H1 (cell line): Measurements from ENCODE around the gene ZDHHC20. TPM values are rescaled to one million over a fixed set of nuclear protein-coding genes. Genes with fewer than 3 reads are reported as not detected.

Experiments
- CTCF ChIA-PET: fragments of 300-600 bp; sonication (Branson Sonifier 250); formaldehyde crosslinking; loops from one replicate; lab custom pipeline; 2021; ENCODE audit not compliant: partially characterized antibody; lab: Charles Lee
- POLR2A ChIA-PET: fragments of 300-600 bp; sonication (Branson Sonifier 250); formaldehyde crosslinking; loops from one replicate; lab custom pipeline; 2021; ENCODE audit warnings: inconsistent platforms; ENCODE audit not compliant: partially characterized antibody; lab: Charles Lee
- DNase-seq, 2 experiments: peaks; one replicate each; pipeline versions ENCODE4 v3.0.0 to v3.0.0-alpha.2; 2010 to 2022; ENCODE audit warnings: low spot score in 2 of 2, low read depth in 1 of 2, mixed read lengths in 1 of 2
- FAIRE-seq: peaks from 2 replicates; lab custom pipeline; 2011; peaks lifted over from hg19 to GRCh38; lab: Jason Lieb, UNC
- H2AFZ ChIP-seq: 2 replicates; pipeline ENCODE4 v1.8.1; 2012; ENCODE audit warnings: low read length, inconsistent platforms
- H2AK5ac ChIP-seq: 2 replicates; pipeline ENCODE4 v1.6.1; 2013; ENCODE audit warnings: low read depth, low read length
- H2BK120ac ChIP-seq: replicated peaks from 2 replicates; pipeline ENCODE3; 2013; ENCODE audit warnings: low read depth, low read length, inconsistent platforms
- H2BK12ac ChIP-seq: 2 replicates; pipeline ENCODE4 v1.6.1; 2013; ENCODE audit warnings: low read depth, low read length
- H2BK15ac ChIP-seq: 2 replicates; pipeline ENCODE4 v1.6.1; 2013; ENCODE audit warnings: low read length
- H2BK20ac ChIP-seq: 2 replicates; pipeline ENCODE4 v1.6.1; 2013; ENCODE audit warnings: low read length
- H2BK5ac ChIP-seq: 2 replicates; pipeline ENCODE4 v1.6.1; 2013; ENCODE audit warnings: low read depth, low read length
- H3K14ac ChIP-seq: 2 replicates; pipeline ENCODE4 v1.6.1; 2013; ENCODE audit warnings: inconsistent platforms; ENCODE audit not compliant: insufficient read length
- H3K18ac ChIP-seq: 2 replicates; pipeline ENCODE4 v1.6.1; 2013; ENCODE audit warnings: low read length; ENCODE audit errors: extremely low read depth
- H3K23ac ChIP-seq: 2 replicates; pipeline ENCODE4 v1.6.1; 2013; ENCODE audit warnings: inconsistent platforms; ENCODE audit not compliant: insufficient read length
- H3K23me2 ChIP-seq: 2 replicates; pipeline ENCODE4 v1.6.1; 2013; ENCODE audit warnings: low read depth, low read length
- H3K27ac ChIP-seq: 2 replicates; pipeline ENCODE4 v1.6.1; 2011; ENCODE audit warnings: low read depth, low read length, inconsistent platforms
- H3K27me3 ChIP-seq, 4 experiments: replicated peaks in 1 of 4; 1 replicate in 1 of 4; 2 replicates in 3 of 4; pipeline versions ENCODE4 v1.6.1 to v1.8.1; 2011 to 2013; ENCODE audit warnings: low read length in 3 of 4, mild to moderate bottlenecking in 3 of 4, inconsistent platforms in 2 of 4, mixed read lengths in 2 of 4, moderate library complexity in 1 of 4; ENCODE audit not compliant: control insufficient read depth in 3 of 4, insufficient read depth in 3 of 4; ENCODE audit errors: extremely low read depth in 1 of 4
- H3K36me3 ChIP-seq, 4 experiments: 2 replicates each; pipeline versions ENCODE4 v1.6.1 to v1.8.1; 2011 to 2013; ENCODE audit warnings: mild to moderate bottlenecking in 4 of 4, low read length in 3 of 4, moderate library complexity in 2 of 4, control low read depth in 1 of 4, inconsistent platforms in 1 of 4; ENCODE audit not compliant: insufficient read depth in 4 of 4, control insufficient read depth in 2 of 4
- H3K4ac ChIP-seq: replicated peaks from 2 replicates; pipeline ENCODE3; 2013; ENCODE audit warnings: low read length, low read depth, mixed read lengths, inconsistent platforms; ENCODE audit not compliant: insufficient read length
- H3K4me1 ChIP-seq, 4 experiments: replicated peaks in 1 of 4; 1 replicate in 1 of 4; 2 replicates in 3 of 4; pipeline versions ENCODE4 v1.6.1 to v1.8.1; 2011 to 2013; ENCODE audit warnings: low read length in 3 of 4, inconsistent platforms in 2 of 4, mixed read lengths in 1 of 4; ENCODE audit not compliant: insufficient read depth in 4 of 4, control insufficient read depth in 3 of 4
- H3K4me2 ChIP-seq, 2 experiments: 2 replicates each; pipeline versions ENCODE4 v1.6.1 to v1.8.1; 2011 to 2013; ENCODE audit warnings: low read depth in 2 of 2, low read length in 2 of 2, control low read depth in 1 of 2, inconsistent platforms in 1 of 2, mild to moderate bottlenecking in 1 of 2; ENCODE audit not compliant: insufficient read depth in 1 of 2
- H3K4me3 ChIP-seq, 4 experiments: fragments of 200-600, 300-600 bp in 1 of 4; sonication (generic), shearing (Covaris generic), sonication (Bioruptor Twin) in 1 of 4; 2 replicates each; pipeline versions ENCODE4 v1.5.1 to v1.8.1; 2011 to 2016; ENCODE audit warnings: low read length in 4 of 4, low read depth in 3 of 4, control low read depth in 2 of 4, inconsistent platforms in 2 of 4, mild to moderate bottlenecking in 2 of 4, mixed read lengths in 1 of 4, moderate library complexity in 1 of 4; ENCODE audit not compliant: insufficient read depth in 2 of 4; ENCODE audit errors: extremely low read depth in 1 of 4
- H3K56ac ChIP-seq: replicated peaks from 2 replicates; pipeline ENCODE3; 2013; ENCODE audit warnings: low read depth, mild to moderate bottlenecking, mixed read lengths, low read length, inconsistent platforms; ENCODE audit not compliant: insufficient read length
- H3K79me1 ChIP-seq: 2 replicates; pipeline ENCODE4 v1.6.1; 2013; ENCODE audit warnings: low read depth, low read length, control low read depth
- H3K79me2 ChIP-seq, 2 experiments: 2 replicates each; pipeline versions ENCODE4 v1.6.1 to v1.8.1; 2012 to 2013; ENCODE audit warnings: low read length in 2 of 2, mild to moderate bottlenecking in 2 of 2, inconsistent platforms in 1 of 2; ENCODE audit not compliant: insufficient read depth in 2 of 2, control insufficient read depth in 1 of 2
- H3K9ac ChIP-seq, 4 experiments: replicated peaks in 1 of 4; 1 replicate in 1 of 4; 2 replicates in 3 of 4; pipeline versions ENCODE4 v1.6.1 to v1.8.1; 2011 to 2013; ENCODE audit warnings: low read depth in 3 of 4, low read length in 3 of 4, control low read depth in 2 of 4, mild to moderate bottlenecking in 2 of 4, moderate library complexity in 2 of 4, inconsistent platforms in 1 of 4; ENCODE audit errors: extremely low read depth in 1 of 4
- H3K9me3 ChIP-seq, 2 experiments: 2 replicates each; pipeline versions ENCODE4 v1.6.1 to v1.8.1; 2012 to 2013; ENCODE audit warnings: mild to moderate bottlenecking in 2 of 2, moderate library complexity in 2 of 2, control low read depth in 1 of 2, inconsistent platforms in 1 of 2, low read depth in 1 of 2, low read length in 1 of 2, mixed read lengths in 1 of 2; ENCODE audit not compliant: insufficient read depth in 2 of 2
- H4K20me1 ChIP-seq, 2 experiments: replicated peaks in 1 of 2; 2 replicates each; pipeline versions ENCODE3 to v1.8.1; 2011 to 2013; ENCODE audit warnings: inconsistent platforms in 2 of 2, low read length in 2 of 2, mild to moderate bottlenecking in 1 of 2; ENCODE audit not compliant: insufficient read depth in 2 of 2, control insufficient read depth in 1 of 2
- H4K5ac ChIP-seq: 2 replicates; pipeline ENCODE4 v1.6.1; 2013; ENCODE audit warnings: low read length, low read depth, mixed read lengths, inconsistent platforms; ENCODE audit not compliant: insufficient read length
- H4K8ac ChIP-seq: 2 replicates; pipeline ENCODE4 v1.8.0; 2013; ENCODE audit warnings: mild to moderate bottlenecking, moderate library complexity, low read length, inconsistent platforms; ENCODE audit not compliant: insufficient read depth; ENCODE audit errors: extremely low read depth
- H4K91ac ChIP-seq: replicated peaks from 2 replicates; pipeline ENCODE3; 2013; ENCODE audit warnings: low read length, mixed read lengths, inconsistent platforms; ENCODE audit not compliant: insufficient read length
- ASH2L ChIP-seq: fragments of 200-600, 300-600 bp; sonication (generic); IDR thresholded peaks from one replicate; pipeline ENCODE4 v1.7.1; 2017; ENCODE audit warnings: low read length
- BRCA1 ChIP-seq: IDR thresholded peaks from 2 replicates; pipeline ENCODE4 v1.6.1; 2012; ENCODE audit warnings: low read depth, low read length, improper control_type of control experiment
- CBX8 ChIP-seq: fragments of 300-800, 300-1000 bp; sonication (generic); IDR thresholded peaks from 2 replicates; pipeline ENCODE4 v1.7.1; 2016; ENCODE audit warnings: low read depth, low read length, borderline replicate concordance
- CEBPB ChIP-seq: IDR thresholded peaks from 2 replicates; pipeline ENCODE4 v1.6.1; 2012; ENCODE audit warnings: low read depth, low read length
- CHD2 ChIP-seq: IDR thresholded peaks from 2 replicates; pipeline ENCODE4 v1.6.1; 2012; ENCODE audit warnings: low read length, improper control_type of control experiment
- E2F6 ChIP-seq: IDR thresholded peaks from 2 replicates; pipeline ENCODE4 v1.6.1; 2012; ENCODE audit warnings: inconsistent platforms
- EP300 ChIP-seq, 2 experiments: IDR thresholded peaks; 1 replicate in 1 of 2; 2 replicates in 1 of 2; pipeline ENCODE4 v1.6.1; 2011 to 2012; ENCODE audit warnings: low read depth in 2 of 2, low read length in 2 of 2, mild to moderate bottlenecking in 2 of 2, borderline replicate concordance in 1 of 2, inconsistent platforms in 1 of 2, moderate library complexity in 1 of 2
- FOSL1 ChIP-seq: IDR thresholded peaks from 2 replicates; pipeline ENCODE4 v1.6.1; 2011; ENCODE audit warnings: mild to moderate bottlenecking, low read depth, low read length, moderate library complexity; ENCODE audit not compliant: insufficient read depth
- GTF2F1 ChIP-seq: IDR thresholded peaks from 2 replicates; pipeline ENCODE4 v1.6.1; 2012; ENCODE audit warnings: low read depth, low read length, improper control_type of control experiment, borderline replicate concordance
- HDAC6 ChIP-seq: IDR thresholded peaks from one replicate; pipeline ENCODE4 v1.7.1; 2012; ENCODE audit warnings: low read depth, mild to moderate bottlenecking, inconsistent platforms, low read length, moderate library complexity
- MAFK ChIP-seq: IDR thresholded peaks from 2 replicates; pipeline ENCODE4 v1.6.1; 2012; ENCODE audit warnings: low read depth, mild to moderate bottlenecking, improper control_type of control experiment, low read length
- RXRA ChIP-seq: IDR thresholded peaks from 2 replicates; pipeline ENCODE4 v1.6.1; 2011; ENCODE audit warnings: low read depth, mild to moderate bottlenecking, low read length, moderate library complexity; ENCODE audit not compliant: insufficient read depth
- SRF ChIP-seq: IDR thresholded peaks from 2 replicates; pipeline ENCODE4 v1.6.1; 2011; ENCODE audit warnings: mild to moderate bottlenecking, low read depth, low read length, moderate library complexity
- TEAD4 ChIP-seq: IDR thresholded peaks from 2 replicates; pipeline ENCODE4 v1.6.1; 2012; ENCODE audit warnings: low read depth, low read length, inconsistent platforms, mixed read lengths
- YY1 ChIP-seq: IDR thresholded peaks from 2 replicates; pipeline ENCODE4 v1.6.1; 2011; ENCODE audit warnings: low read depth, mild to moderate bottlenecking, low read length
- WGBS, 2 experiments: shearing (Covaris generic) in 1 of 2; methylation state at CpG; one replicate each; pipeline versions ENCODE4 v1.1.6 to v1.1.7; 2013 to 2015; ENCODE audit warnings: low lambda C conversion rate in 2 of 2, mixed read lengths in 2 of 2, inconsistent platforms in 1 of 2, low coverage in 1 of 2, missing lambda C conversion rate in 1 of 2; ENCODE audit not compliant: insufficient replicate concordance in 2 of 2, insufficient coverage in 1 of 2, insufficient read length in 1 of 2; ENCODE audit errors: extremely low coverage in 1 of 2, missing lambda C conversion rate in 1 of 2; 5-methylcytosine and 5-hydroxymethylcytosine counted together
- polyA plus RNA-seq, 7 experiments: library from polyadenylated mRNA; depleted of rRNA in 3 of 7; stranded (reverse) in 5 of 7; unstranded in 2 of 7; fragments of >200 nt in 5 of 7; fragments of 200-250 nt in 2 of 7; gene quantifications; 1 replicate in 5 of 7; 2 replicates in 1 of 7; 4 replicates in 1 of 7; pipeline versions ENCODE4 v1.2.1 to v1.2.3, GENCODE V29; 2011 to 2013; ENCODE audit warnings: missing spikeins in 2 of 7, mixed read lengths in 2 of 7
- total RNA-seq: library from RNA; stranded (reverse); fragmentation: NEBNext Ultra II Directional; extraction: Animal tissue kit (Norgen Biotek cat#: 25700); gene quantifications from 2 replicates; pipeline ENCODE4 v1.2.1, GENCODE V29; 2021

The ZDHHC20 gene
- total and polyA plus RNA-seq, 2 of the 8 experiments (the other 6 are each of a cell fraction or from before 2014, with no cell fraction given): 16.4 to 89.0 TPM

GRCh38 chr13:21420706-21421105 is 38.4 kb downstream of the ZDHHC20 start:
- Histone ChIP-seq H3K4ac (no peak overlapping the region), H3K27ac (no peak overlapping the region), H3K9me3 (no peaks in the 10 kb centered on the region), H3K18ac (no peak overlapping the region), H2BK120ac (no peak overlapping the region), H2AFZ (no peak overlapping the region), H2BK15ac (no peak overlapping the region), H4K8ac (no peak overlapping the region), H4K20me1 (peaks cover 0 to 6% of the 10 kb centered on the region in 2 experiments), H2BK12ac (no peak overlapping the region), H2BK20ac (no peak overlapping the region), H3K4me3 (no peak overlapping the region), H3K14ac (no peak overlapping the region), H3K79me2 (peaks cover 0 to 15% of the 10 kb centered on the region in 2 experiments; a peak in 2 of 4 replicates), H3K27me3 (no peaks in the 10 kb centered on the region), H3K36me3 (no peaks in the 10 kb centered on the region; a peak in 1 of 8 replicates), H3K79me1 (no peaks in the 10 kb centered on the region), H2BK5ac (no peak overlapping the region), H3K56ac (no peak overlapping the region), H4K5ac (no peak overlapping the region), H3K4me2 (no peak overlapping the region), H3K23ac (no peak overlapping the region), H3K9ac (no peak overlapping the region), H3K4me1 (no peaks in the 10 kb centered on the region), H4K91ac (no peak overlapping the region), H2AK5ac (no peak overlapping the region), H3K23me2 (no peaks in the 10 kb centered on the region)
- DNase-seq (no peak), FAIRE-seq (no peak)
- CTCF ChIA-PET: no interaction called here
- TF ChIP-seq RXRA: no peak
- no peak for TF ChIP-seq CBX8
- TF ChIP-seq GTF2F1: no peak
- TF ChIP-seq MAFK: no peak
- TF ChIP-seq BRCA1: no peak
- TF ChIP-seq CEBPB: no peak
- no peak for TF ChIP-seq SRF
- no peak for TF ChIP-seq YY1
- TF ChIP-seq E2F6: no peak
- TF ChIP-seq TEAD4: no peak
- no peak for TF ChIP-seq EP300 (IDR thresholded peaks at IDR 0.05; ENCODE audit: borderline replicate concordance in 1 of 2, low read depth in 2 of 2, low read length in 2 of 2)
- TF ChIP-seq ASH2L: no peak
- no peak for TF ChIP-seq HDAC6
- no peak for TF ChIP-seq CHD2
- TF ChIP-seq FOSL1: no peak
- WGBS, 2 experiments: 76% methylated on average over 3 of the region's 3 CpGs; no CpG with 5 or more reads in 1 of the 2 experiments
- POLR2A ChIA-PET: no interaction called here
